ENCODE measurements around the gene MCUR1. TPM values are rescaled to one million over a fixed set of nuclear protein-coding genes. Genes with fewer than 3 reads are reported as not detected.

Gene MCUR1
- total RNA-seq, 1 experiment from 2014 or later: 64.8 TPM

DNA sequence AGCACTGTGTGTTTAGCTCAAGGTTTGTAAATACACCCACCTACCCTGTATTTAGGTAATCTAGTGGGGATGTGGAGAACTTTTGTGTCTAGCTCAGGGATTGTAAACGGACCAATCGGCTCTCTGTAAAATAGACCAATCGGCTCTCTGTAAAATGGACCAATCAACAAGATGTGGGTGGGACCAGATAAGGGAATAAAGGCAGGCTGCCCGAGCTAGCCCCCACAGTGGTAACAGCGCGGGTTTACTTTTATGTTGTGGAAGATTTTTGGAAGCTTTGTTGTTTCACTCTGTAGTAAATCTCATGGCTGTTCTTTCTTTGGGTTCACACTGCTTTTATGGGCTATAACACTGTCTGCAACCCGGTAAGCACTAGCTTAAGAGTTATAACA lies 70.6 kb downstream of the MCUR1 start:
- no peaks in the 10 kb centered on the region for H3K36me3 Mint-ChIP-seq (ENCODE audit: insufficient read depth, unreplicated experiment)
- intact Hi-C loops (cut with micrococcal nuclease; ENCODE audit: unreplicated experiment): no loop called here
- no peak for TF ChIP-seq CTCF (IDR thresholded peaks at IDR 0.05; ENCODE audit: insufficient read depth in 1 of 2, low read depth in 1 of 2, low read length in 1 of 2, severe bottlenecking in 1 of 2, unreplicated experiment in 1 of 2)
- no TSS peak for BruUV-seq (replicated peaks)
- H3K27ac Mint-ChIP-seq (ENCODE audit: unreplicated experiment): no peak overlapping the region
- no peak overlapping the region for H3K4me3 ChIP-seq (ENCODE audit: low read depth, low read length)
- H3K9me3 Mint-ChIP-seq (ENCODE audit: unreplicated experiment): no peaks in the 10 kb centered on the region
- CTCF ChIA-PET: no interaction called here
- H3K27me3 Mint-ChIP-seq (ENCODE audit: insufficient read depth, unreplicated experiment): no peaks in the 10 kb centered on the region
- H3K9me3 ChIP-seq: no peaks in the 10 kb centered on the region
- no peaks in the 10 kb centered on the region for H3K4me1 Mint-ChIP-seq (ENCODE audit: low read depth, unreplicated experiment)
- no peak overlapping the region for H3K4me3 Mint-ChIP-seq (ENCODE audit: unreplicated experiment)
- POLR2A ChIA-PET: no interaction called here
- H3K36me3 ChIP-seq (ENCODE audit: control insufficient read depth, insufficient read depth, low read length): no peaks in the 10 kb centered on the region
- H3K27me3 ChIP-seq (replicated peaks; ENCODE audit: control insufficient read depth, insufficient read depth, low read length): no peaks in the 10 kb centered on the region
- DNase-seq: no peak
- H3K4me1 ChIP-seq: no peaks in the 10 kb centered on the region

GRCh38 chr6:13742961-13743735 lies 71.2 kb downstream of the MCUR1 start:
- H3K9me3 Mint-ChIP-seq (ENCODE audit: unreplicated experiment): no peaks in the 10 kb centered on the region
- H3K4me3 ChIP-seq (ENCODE audit: low read depth, low read length): no peak overlapping the region
- DNase-seq: no peak
- ChIA-PET CTCF (no interaction called here), POLR2A (no interaction called here)
- H3K4me1 ChIP-seq: no peaks in the 10 kb centered on the region
- no peaks in the 10 kb centered on the region for H3K9me3 ChIP-seq
- intact Hi-C loops (cut with micrococcal nuclease; ENCODE audit: unreplicated experiment): no loop called here
- H3K4me1 Mint-ChIP-seq (ENCODE audit: low read depth, unreplicated experiment): no peaks in the 10 kb centered on the region
- no peaks in the 10 kb centered on the region for H3K27me3 ChIP-seq (replicated peaks; ENCODE audit: control insufficient read depth, insufficient read depth, low read length)
- no peaks in the 10 kb centered on the region for H3K36me3 ChIP-seq (ENCODE audit: control insufficient read depth, insufficient read depth, low read length)
- no peak overlapping the region for H3K4me3 Mint-ChIP-seq (ENCODE audit: unreplicated experiment)
- H3K36me3 Mint-ChIP-seq (ENCODE audit: insufficient read depth, unreplicated experiment): no peaks in the 10 kb centered on the region
- no TSS peak for BruUV-seq (replicated peaks)
- TF ChIP-seq CTCF (IDR thresholded peaks at IDR 0.05; ENCODE audit: insufficient read depth in 1 of 2, low read depth in 1 of 2, low read length in 1 of 2, severe bottlenecking in 1 of 2, unreplicated experiment in 1 of 2): no peak
- no peak overlapping the region for H3K27ac Mint-ChIP-seq (ENCODE audit: unreplicated experiment)
- H3K27me3 Mint-ChIP-seq (ENCODE audit: insufficient read depth, unreplicated experiment): no peaks in the 10 kb centered on the region

DNA sequence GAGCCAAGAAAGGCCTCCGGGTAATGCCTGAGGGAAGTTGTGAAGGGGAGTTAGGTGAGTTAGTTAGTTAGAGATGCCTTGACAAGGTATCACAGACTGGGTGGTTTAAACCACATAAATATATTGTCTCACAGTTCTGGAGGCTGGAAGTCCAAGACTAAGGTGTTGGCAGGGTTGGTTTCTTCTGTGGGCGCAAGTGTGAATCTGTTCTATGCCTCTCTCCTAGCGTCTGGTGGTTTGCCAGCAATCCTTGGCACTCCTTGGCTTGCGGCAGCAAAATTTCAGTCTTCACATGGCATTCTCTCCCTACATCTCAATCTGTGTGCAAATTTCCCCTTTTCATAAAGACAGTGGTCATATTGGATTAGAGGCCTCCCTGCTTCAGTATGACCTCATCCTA lies 73.0 kb downstream of the MCUR1 start:
- H3K27ac Mint-ChIP-seq (ENCODE audit: unreplicated experiment): no peak overlapping the region
- no peaks in the 10 kb centered on the region for H3K4me1 Mint-ChIP-seq (ENCODE audit: low read depth, unreplicated experiment)
- no peaks in the 10 kb centered on the region for H3K27me3 ChIP-seq (replicated peaks; ENCODE audit: control insufficient read depth, insufficient read depth, low read length)
- no peaks in the 10 kb centered on the region for H3K4me1 ChIP-seq
- H3K9me3 ChIP-seq: no peaks in the 10 kb centered on the region
- CTCF ChIA-PET: no interaction called here
- intact Hi-C loops (cut with micrococcal nuclease; ENCODE audit: unreplicated experiment): no loop called here
- H3K4me3 ChIP-seq (ENCODE audit: low read depth, low read length): no peak overlapping the region
- no peak for TF ChIP-seq CTCF (IDR thresholded peaks at IDR 0.05; ENCODE audit: insufficient read depth in 1 of 2, low read depth in 1 of 2, low read length in 1 of 2, severe bottlenecking in 1 of 2, unreplicated experiment in 1 of 2)
- BruUV-seq (replicated peaks): no TSS peak
- H3K27me3 Mint-ChIP-seq (ENCODE audit: insufficient read depth, unreplicated experiment): no peaks in the 10 kb centered on the region
- no peaks in the 10 kb centered on the region for H3K9me3 Mint-ChIP-seq (ENCODE audit: unreplicated experiment)
- H3K4me3 Mint-ChIP-seq (ENCODE audit: unreplicated experiment): no peak overlapping the region
- POLR2A ChIA-PET: no interaction called here
- H3K36me3 Mint-ChIP-seq (ENCODE audit: insufficient read depth, unreplicated experiment): no peaks in the 10 kb centered on the region
- no peak for DNase-seq
- H3K36me3 ChIP-seq (ENCODE audit: control insufficient read depth, insufficient read depth, low read length): no peaks in the 10 kb centered on the region

Other genes starting within 250 kb of the MCUR1 start
- gene SIRT5, start 240.0 kb downstream of the MCUR1 start, total RNA-seq (2022): 17.9 and 19.0 TPM in 2 replicates
- 85.4 and 92.9 TPM in 2 replicates for gene NOL7, start 199.2 kb downstream of the MCUR1 start, total RNA-seq (2022)
- gene RANBP9, start 102.7 kb downstream of the MCUR1 start, total RNA-seq (2022): 36.7 and 38.2 TPM in 2 replicates
- gene RNF182, start 110.4 kb upstream of the MCUR1 start, total RNA-seq (2022): 0.39 and 1.1 TPM in 2 replicates

All from Caco-2 (cell line).